HG03378 (cell line): ENCODE data around the gene TRIM44.
A peak's percentile ranks its signal among the peaks of the same experiment; 100 is the strongest.
"Not testable (repeated sequence)": the region's sequence is repeated elsewhere in the genome, so short reads cannot be mapped to it uniquely, and the experiment has no call there.

Source experiments
- ATAC-seq: cut with Tn5 transposase; IDR thresholded peaks from one replicate; pipeline ENCODE4 v1.9.1; 2021; ENCODE audit warnings: mild to moderate bottlenecking, moderate library complexity; ENCODE audit not compliant: unreplicated experiment

Gene TRIM44

GRCh38 chr11:35714882-35715627 is 52.5 kb downstream of the TRIM44 start:
- ATAC-seq: peak; percentile 94

GRCh38 chr11:35715677-35716076 is 53.1 kb downstream of the TRIM44 start:
- not testable (repeated sequence) for ATAC-seq

- ATAC-seq: no peak
Measured at GRCh38 chr11:35717043-35717442, 54.5 kb downstream of the TRIM44 start.

- no peak for ATAC-seq
Measured at GRCh38 chr11:35717520-35717919, 54.9 kb downstream of the TRIM44 start.

GRCh38 chr11:35721651-35722282 is 59.2 kb downstream of the TRIM44 start:
- peak; percentile 40 for ATAC-seq

GRCh38 chr11:35722641-35723040 is 60.1 kb downstream of the TRIM44 start:
- no peak for ATAC-seq

- no peak for ATAC-seq
Measured at GRCh38 chr11:35723493-35723892, 60.9 kb downstream of the TRIM44 start.

- no peak for ATAC-seq
Measured at GRCh38 chr11:35723913-35724312, 61.3 kb downstream of the TRIM44 start.

GRCh38 chr11:35725885-35726284 is 63.3 kb downstream of the TRIM44 start:
- no peak for ATAC-seq

- ATAC-seq: no peak
Measured at GRCh38 chr11:35727140-35727539, 64.6 kb downstream of the TRIM44 start.

- ATAC-seq: no peak
Measured at GRCh38 chr11:35730254-35730653, 67.7 kb downstream of the TRIM44 start.

GRCh38 chr11:35734669-35735410 is 72.3 kb downstream of the TRIM44 start:
- no peak for ATAC-seq

GRCh38 chr11:35735411-35735810 is 72.8 kb downstream of the TRIM44 start:
- ATAC-seq: no peak

GRCh38 chr11:35735903-35736302 is 73.3 kb downstream of the TRIM44 start:
- ATAC-seq: no peak

- ATAC-seq: no peak
Measured at GRCh38 chr11:35736952-35737351, 74.4 kb downstream of the TRIM44 start.

GRCh38 chr11:35740061-35740799 is 77.7 kb downstream of the TRIM44 start:
- ATAC-seq: no peak

- no peak for ATAC-seq
Measured at GRCh38 chr11:35742707-35743454, 80.3 kb downstream of the TRIM44 start.

- ATAC-seq: no peak
Measured at GRCh38 chr11:35746356-35747153, 84.0 kb downstream of the TRIM44 start.

GRCh38 chr11:35747668-35748067 is 85.1 kb downstream of the TRIM44 start:
- no peak for ATAC-seq

GRCh38 chr11:35748644-35749043 is 86.1 kb downstream of the TRIM44 start:
- ATAC-seq: no peak
